C4-2B (cell line): Measurements from ENCODE around the gene ZNF564.
"Not testable (repeated sequence)": the region's sequence is repeated elsewhere in the genome, so short reads cannot be mapped to it uniquely, and the experiment has no call there.

ENCODE experiments used
- H3K27ac ChIP-seq: fragments of 450-650 bp; 2 replicates; pipeline ENCODE4 v1.5.1; 2017
- CTCF ChIP-seq: fragments of 450-650 bp; conservative IDR thresholded peaks from 2 replicates; pipeline ENCODE4 v1.5.1; 2017; ENCODE audit warnings: mild to moderate bottlenecking
- ZFX ChIP-seq: fragments of 450-650 bp; IDR thresholded peaks from 2 replicates; pipeline ENCODE4 v1.6.1; 2017

The ZNF564 gene

GRCh38 chr19:12496480-12496879 lies 54.8 kb downstream of the ZNF564 start:
- H3K27ac ChIP-seq: no peak overlapping the region
- TF ChIP-seq CTCF: no peak

- H3K27ac ChIP-seq: peak overlapping the region; percentile 73
- TF ChIP-seq CTCF (peak; percentile 69), ZFX (peak; percentile 50; the same call in 1 of the 2 replicates)
Measured at GRCh38 chr19:12495002-12495802, 56.1 kb downstream of the ZNF564 start.

- no peak overlapping the region for H3K27ac ChIP-seq
- TF ChIP-seq ZFX: no peak
- no peak for TF ChIP-seq CTCF
Measured at GRCh38 chr19:12494260-12494860, 56.9 kb downstream of the ZNF564 start.

- not testable (repeated sequence) for H3K27ac ChIP-seq
Measured at GRCh38 chr19:12486265-12486783, 65.0 kb downstream of the ZNF564 start.

- H3K27ac ChIP-seq: no peak overlapping the region
- no peak for TF ChIP-seq ZFX
- TF ChIP-seq CTCF: no peak
Measured at GRCh38 chr19:12485571-12485970, 65.7 kb downstream of the ZNF564 start.

GRCh38 chr19:12485052-12485416 lies 66.2 kb downstream of the ZNF564 start:
- peak overlapping the region; percentile 53 for H3K27ac ChIP-seq
- TF ChIP-seq ZFX (no peak), CTCF (no peak)

- no peak for TF ChIP-seq CTCF
- TF ChIP-seq ZFX: no peak
- peak within 1 kb of the TSS; percentile 53 for H3K27ac ChIP-seq
Measured at GRCh38 chr19:12484371-12485051, 66.8 kb downstream of the ZNF564 start, which contains the start of gene ZNF709. Gene ZNF709 (minus strand): TSS chr19:12484816. CDS start chr19:12484657, 159 bp downstream.
